HepG2 (cell line): ENCODE measurements around the gene TM2D1. TPM values are rescaled to one million over a fixed set of nuclear protein-coding genes. Genes with fewer than 3 reads are reported as not detected.

Experiments
- ATAC-seq: fragments of 200-7000 bp; cut with Tn5 transposase; 3 replicates; pipeline ENCODE4 v1.9.1; 2020; ENCODE audit warnings: mild to moderate bottlenecking, moderate library complexity
- BruUV-seq: library from RNA; stranded (reverse); fragments of 400-500 nt; replicated peaks from 2 replicates; lab custom pipeline; 2021; lab: Mats Ljungman, UMichigan
- CTCF ChIA-PET: fragments of 300-600 bp; formaldehyde crosslinking; extraction: SDS; loops from one replicate; lab custom pipeline; 2021; ENCODE audit warnings: low total read pairs, inconsistent platforms, low intra/inter-chr PET ratio; lab: Yijun Ruan, JAX
- POLR2A ChIA-PET: fragments of 350-600 bp; sonication (Branson Sonifier 250); formaldehyde crosslinking; loops from one replicate; lab custom pipeline; 2020; ENCODE audit warnings: antibody characterized with exemption, inconsistent platforms; lab: Yijun Ruan, JAX
- DNase-seq: peaks from one replicate; pipeline ENCODE4 v3.0.0-alpha.2; 2015; ENCODE audit warnings: low spot score
- FAIRE-seq: peaks from 3 replicates; lab custom pipeline; 2011; peaks lifted over from hg19 to GRCh38; lab: Jason Lieb, UNC
- H2AFZ ChIP-seq: one replicate; pipeline ENCODE4 v1.6.1; 2011; ENCODE audit warnings: low read length, inconsistent platforms
- H3K27ac ChIP-seq: fragments of 300-600 bp; 3 replicates; pipeline ENCODE4 v1.8.0; 2011; ENCODE audit warnings: mixed run types, mild to moderate bottlenecking, mixed read lengths, low read length, inconsistent platforms; ENCODE audit not compliant: insufficient read depth; ENCODE audit errors: extremely low read length
- H3K27me3 ChIP-seq, 2 experiments: fragments of 200-600 bp in 1 of 2; 2 replicates in 1 of 2; 3 replicates in 1 of 2; pipeline versions ENCODE4 v1.6.0 to v1.8.0; 2011; ENCODE audit warnings: low read length in 2 of 2, mild to moderate bottlenecking in 2 of 2, moderate library complexity in 2 of 2, inconsistent platforms in 1 of 2; ENCODE audit not compliant: insufficient read depth in 2 of 2, control insufficient read depth in 1 of 2
- H3K36me3 ChIP-seq, 2 experiments: fragments of 200-600 bp in 1 of 2; replicated peaks in 1 of 2; 2 replicates in 1 of 2; 3 replicates in 1 of 2; pipeline versions ENCODE4 v1.5.1 to v1.8.0; 2011; ENCODE audit warnings: low read length in 2 of 2, inconsistent platforms in 1 of 2; ENCODE audit not compliant: insufficient read depth in 2 of 2, control insufficient read depth in 1 of 2
- H3K4me1 ChIP-seq: 2 replicates; pipeline ENCODE4 v1.5.1; 2012; ENCODE audit warnings: low read length, inconsistent platforms; ENCODE audit not compliant: insufficient read depth
- H3K4me2 ChIP-seq: 2 replicates; pipeline ENCODE4 v1.6.0; 2011; ENCODE audit warnings: low read depth, low read length, inconsistent platforms
- H3K4me3 ChIP-seq, 3 experiments: fragments of 200-600 bp in 1 of 3; sonication (generic), shearing (Covaris generic) in 1 of 3; replicated peaks in 1 of 3; 2 replicates each; pipeline ENCODE4 v1.5.1; 2011 to 2016; ENCODE audit warnings: low read length in 3 of 3, inconsistent platforms in 2 of 3, low read depth in 2 of 3, mild to moderate bottlenecking in 2 of 3, control low read depth in 1 of 3, mixed read lengths in 1 of 3; ENCODE audit not compliant: insufficient read depth in 1 of 3
- H3K79me2 ChIP-seq: one replicate; pipeline ENCODE4 v1.6.1; 2011; ENCODE audit warnings: low read length, inconsistent platforms; ENCODE audit not compliant: insufficient read depth
- H3K9ac ChIP-seq: 2 replicates; pipeline ENCODE4 v1.6.0; 2011; ENCODE audit warnings: mild to moderate bottlenecking, low read depth, low read length, inconsistent platforms; ENCODE audit not compliant: insufficient read depth
- H3K9me3 ChIP-seq: 2 replicates; pipeline ENCODE4 v1.5.1; 2012; ENCODE audit warnings: mild to moderate bottlenecking, low read length
- H4K20me1 ChIP-seq: 2 replicates; pipeline ENCODE4 v1.6.0; 2011; ENCODE audit warnings: inconsistent platforms, mild to moderate bottlenecking, low read length, moderate library complexity; ENCODE audit not compliant: insufficient read depth
- BRCA1 ChIP-seq: sonication (generic); formaldehyde crosslinking; IDR thresholded peaks from 2 replicates; pipeline ENCODE4 v1.4.0; 2020; ENCODE audit warnings: missing genetic modification reagents
- CC2D1A ChIP-seq: sonication (generic); formaldehyde crosslinking; IDR thresholded peaks from 2 replicates; pipeline ENCODE4 v1.8.1; 2023; ENCODE audit warnings: mild to moderate bottlenecking, missing genetic modification reagents
- ELK4 ChIP-seq: sonication (generic); formaldehyde crosslinking; IDR thresholded peaks from 2 replicates; pipeline ENCODE4 v1.9.0; 2021; ENCODE audit warnings: missing genetic modification reagents, borderline replicate concordance
- ESRRA ChIP-seq: sonication (generic); formaldehyde crosslinking; IDR thresholded peaks from 2 replicates; pipeline ENCODE4 v1.5.1; 2020; ENCODE audit warnings: mild to moderate bottlenecking, low read depth, missing genetic modification reagents
- GATAD1 ChIP-seq: IDR thresholded peaks from 2 replicates; pipeline ENCODE4 v1.6.1; 2016; ENCODE audit warnings: missing genetic modification reagents, missing compliant biosample characterization
- KDM5A ChIP-seq: fragments of 200-600 bp; sonication (generic); IDR thresholded peaks from 2 replicates; pipeline ENCODE4 v1.7.0; 2018; ENCODE audit warnings: antibody characterized with exemption, mild to moderate bottlenecking, low read length, borderline replicate concordance
- NCOA1 ChIP-seq: sonication (generic); formaldehyde crosslinking; IDR thresholded peaks from 2 replicates; pipeline ENCODE4 v1.9.0; 2021; ENCODE audit warnings: missing genetic modification reagents
- NR0B2 ChIP-seq: sonication (generic); formaldehyde crosslinking; IDR thresholded peaks from 2 replicates; pipeline ENCODE4 v1.4.0; 2020; ENCODE audit warnings: mild to moderate bottlenecking, missing genetic modification reagents
- SRF ChIP-seq: IDR thresholded peaks from 2 replicates; pipeline ENCODE4 v1.6.1; 2011; ENCODE audit warnings: mild to moderate bottlenecking, low read depth, low read length, moderate library complexity
- ZC3H13 ChIP-seq: sonication (generic); formaldehyde crosslinking; IDR thresholded peaks from 2 replicates; pipeline ENCODE4 v1.8.1; 2023; ENCODE audit warnings: mild to moderate bottlenecking, missing genetic modification reagents, moderate library complexity
- ZNF251 ChIP-seq: sonication (generic); formaldehyde crosslinking; IDR thresholded peaks from 2 replicates; pipeline ENCODE4 v1.9.0; 2021; ENCODE audit warnings: mild to moderate bottlenecking, missing genetic modification reagents
- ZNF33A ChIP-seq: sonication (generic); formaldehyde crosslinking; IDR thresholded peaks from 2 replicates; pipeline ENCODE4 v1.5.1; 2020; ENCODE audit warnings: missing genetic modification reagents, mild to moderate bottlenecking, moderate library complexity, borderline replicate concordance
- ZNF556 ChIP-seq: sonication (generic); formaldehyde crosslinking; IDR thresholded peaks from 2 replicates; pipeline ENCODE4 v1.4.0; 2020; ENCODE audit warnings: mild to moderate bottlenecking, missing genetic modification reagents, borderline replicate concordance
- ZNF674 ChIP-seq: sonication (generic); formaldehyde crosslinking; IDR thresholded peaks from 2 replicates; pipeline ENCODE4 v1.5.0; 2020; ENCODE audit warnings: low read depth, mild to moderate bottlenecking, missing genetic modification reagents
- ZNF713 ChIP-seq: sonication (generic); formaldehyde crosslinking; IDR thresholded peaks from 2 replicates; pipeline ENCODE4 v1.4.0; 2020; ENCODE audit warnings: mild to moderate bottlenecking, missing genetic modification reagents
- ZNF75D ChIP-seq: sonication (generic); formaldehyde crosslinking; IDR thresholded peaks from 2 replicates; pipeline ENCODE4 v1.8.1; 2023; ENCODE audit warnings: missing genetic modification reagents, mild to moderate bottlenecking, borderline replicate concordance
- ZNF788 ChIP-seq: sonication (generic); formaldehyde crosslinking; IDR thresholded peaks from 2 replicates; pipeline ENCODE4 v1.5.0; 2020; ENCODE audit warnings: mild to moderate bottlenecking, missing genetic modification reagents, borderline replicate concordance
- ZNF790 ChIP-seq: sonication (generic); formaldehyde crosslinking; IDR thresholded peaks from 2 replicates; pipeline ENCODE4 v1.8.0; 2022; ENCODE audit warnings: missing genetic modification reagents, mild to moderate bottlenecking, borderline replicate concordance
- WGBS: methylation state at CpG from one replicate; pipeline ENCODE4 v1.1.6; 2017; ENCODE audit warnings: low lambda C conversion rate; 5-methylcytosine and 5-hydroxymethylcytosine counted together
- in situ Hi-C: cut with HindIII; loops from 2 replicates; pipeline ENCODE4 v1.10.0; 2017; ENCODE audit warnings: low pct_unique_long_range_greater_than_20kb; ENCODE audit not compliant: extremely low pct_ligation_motif_present
- intact Hi-C: fragments of 100-400 bp; cut with micrococcal nuclease; formaldehyde crosslinking; loops from one replicate; pipeline ENCODE4 v1.10.0; 2022; ENCODE audit not compliant: unreplicated experiment
- polyA plus RNA-seq, 8 experiments: library from polyadenylated mRNA; depleted of rRNA in 3 of 8; stranded (reverse) in 7 of 8; unstranded in 1 of 8; fragments of >200 nt; fragmentation: Illumina TruSeq in 4 of 8; extraction: Trizol in 4 of 8; gene quantifications; 2 replicates each; pipeline versions ENCODE4 v1.2.1 to v1.2.3, GENCODE V29; 2011 to 2016; ENCODE audit warnings: low read depth in 4 of 8, missing spikeins in 1 of 8, mixed read lengths in 1 of 8; ENCODE audit not compliant: insufficient read depth in 1 of 8
- total RNA-seq, 5 experiments: library from RNA; depleted of rRNA; stranded (reverse); fragments of >200 nt; fragmentation: Illumina TruSeq; extraction: Trizol; gene quantifications; 2 replicates each; pipeline ENCODE4 v1.2.3, GENCODE V29; 2016; ENCODE audit warnings: low read depth in 1 of 5

TM2D1 gene
- total and polyA plus RNA-seq, 2 of the 13 experiments (the other 11 are each of a cell fraction or from before 2014, with no cell fraction given), result 26.6 to 49.0 TPM

DNA sequence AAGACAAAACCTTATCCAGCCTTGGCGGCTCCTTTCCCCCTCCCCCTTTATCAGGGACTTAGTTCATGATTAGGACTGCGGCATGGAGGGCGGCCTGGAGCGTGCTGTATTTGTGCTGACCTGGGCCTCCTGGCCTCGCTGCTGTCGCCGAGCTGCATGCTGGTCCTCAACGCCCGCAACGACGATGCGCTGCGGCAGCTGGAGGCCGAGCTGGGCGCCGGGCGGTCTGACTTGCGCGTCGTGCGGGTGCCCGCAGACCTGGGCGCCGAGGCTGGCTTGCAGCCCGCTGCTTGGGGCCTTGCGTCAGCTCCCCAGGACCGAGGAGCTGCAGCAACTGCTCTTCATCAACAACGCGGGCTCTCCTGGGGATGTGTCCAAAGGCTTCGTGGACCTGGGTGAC lies 70.9 kb downstream of the TM2D1 start:
- no TSS peak for BruUV-seq
- DNase-seq (no peak), ATAC-seq (no peak), FAIRE-seq (no peak)
- H3K4me1 ChIP-seq, result no peaks in the 10 kb centered on the region
- in situ Hi-C loops (no loop called here), intact Hi-C loops (no loop called here)
- no peak overlapping the region for H3K4me2 ChIP-seq
- H4K20me1 ChIP-seq, result no peaks in the 10 kb centered on the region
- no peaks in the 10 kb centered on the region for H3K27me3 ChIP-seq
- WGBS, result 87% methylated on average over 14 of the region's 30 CpGs
- TF ChIP-seq ZNF556 (CRISPR knock-in tag), result no peak
- no peak for TF ChIP-seq ZNF33A
- no peak for TF ChIP-seq ZNF75D (CRISPR knock-in tag)
- TF ChIP-seq SRF, result no peak
- TF ChIP-seq KDM5A, result no peak
- TF ChIP-seq ZNF790, result no peak
- no peaks in the 10 kb centered on the region for H3K9me3 ChIP-seq
- no peak overlapping the region for H3K27ac ChIP-seq
- no peaks in the 10 kb centered on the region for H3K36me3 ChIP-seq
- no peaks in the 10 kb centered on the region for H3K79me2 ChIP-seq
- ChIA-PET CTCF (no interaction called here), POLR2A (no interaction called here)
- no peak overlapping the region for H2AFZ ChIP-seq
- H3K9ac ChIP-seq, result no peak overlapping the region
- no peak overlapping the region for H3K4me3 ChIP-seq

GRCh38 chr1:61648983-61649742 lies 75.8 kb downstream of the TM2D1 start:
- Histone ChIP-seq H3K9ac (no peak overlapping the region), H3K27me3 (peaks cover 0 to 9% of the 10 kb centered on the region in 2 experiments; a peak in 1 of 5 replicates), H3K36me3 (no peaks in the 10 kb centered on the region), H2AFZ (no peak overlapping the region), H3K27ac (no peak overlapping the region), H3K79me2 (no peaks in the 10 kb centered on the region), H3K4me2 (no peak overlapping the region), H3K9me3 (no peaks in the 10 kb centered on the region), H4K20me1 (no peaks in the 10 kb centered on the region), H3K4me1 (peaks cover 6% of the 10 kb centered on the region; the same call in 1 of the 2 replicates), H3K4me3 (no peak overlapping the region)
- intact Hi-C loops, result no loop called here
- FAIRE-seq, result no peak
- CTCF ChIA-PET, result no interaction called here
- in situ Hi-C loops, result loop anchor here (10.0 kb wide), 1 partner anchor 674 kb away; no protein-coding TSS in a partner anchor
- no TSS peak for BruUV-seq
- no peak for DNase-seq
- POLR2A ChIA-PET, result no interaction called here
- 51% methylated on average over 5 of the region's 5 CpGs for WGBS
- ATAC-seq, result no peak
- TF ChIP-seq NR0B2 (no peak), ESRRA (no peak), ELK4 (CRISPR knock-in tag) (no peak), NCOA1 (CRISPR knock-in tag) (no peak), ZNF713 (CRISPR knock-in tag) (no peak), BRCA1 (CRISPR knock-in tag) (no peak), ZC3H13 (CRISPR knock-in tag) (no peak), ZNF788 (CRISPR knock-in tag) (no peak), ZNF674 (CRISPR knock-in tag) (no peak), GATAD1 (no peak), ZNF251 (CRISPR knock-in tag) (no peak), CC2D1A (CRISPR knock-in tag) (no peak)
